ENCODE measurements around the gene BET1L.

BET1L gene

GRCh38 chr11:210803-211180 lies 3.6 kb upstream of the BET1L start:
- no peak for DNase-seq (ENCODE audit: low read depth in 2 of 2, low spot score in 1 of 2)

GRCh38 chr11:210122-210802 lies 3.1 kb upstream of the BET1L start:
- no peak for DNase-seq (ENCODE audit: low read depth in 2 of 2, low spot score in 1 of 2)

- no peak for DNase-seq (ENCODE audit: low read depth in 2 of 2, low spot score in 1 of 2)
Measured at GRCh38 chr11:209275-210121, 2.3 kb upstream of the BET1L start.

GRCh38 chr11:208917-209260 lies 1.7 kb upstream of the BET1L start:
- DNase-seq (ENCODE audit: low read depth in 2 of 2, low spot score in 1 of 2), result no peak

- peak; percentile 52 to 71 for DNase-seq (ENCODE audit: low read depth in 2 of 2, low spot score in 1 of 2)
Measured at GRCh38 chr11:208181-208916, 1.1 kb upstream of the BET1L start.

GRCh38 chr11:207863-208180 lies 623 bp upstream of the BET1L start:
- no peak for DNase-seq (ENCODE audit: low read depth in 2 of 2, low spot score in 1 of 2)

- no peak for DNase-seq (ENCODE audit: low read depth in 2 of 2, low spot score in 1 of 2)
Measured at GRCh38 chr11:206526-207207, 532 bp downstream of the BET1L start.

GRCh38 chr11:206002-206384 lies 1.2 kb downstream of the BET1L start:
- DNase-seq (ENCODE audit: low read depth in 2 of 2, low spot score in 1 of 2), result no peak

GRCh38 chr11:205221-206001 lies 1.8 kb downstream of the BET1L start:
- no peak for DNase-seq (ENCODE audit: low read depth in 2 of 2, low spot score in 1 of 2)

GRCh38 chr11:204587-205109 lies 2.6 kb downstream of the BET1L start:
- DNase-seq (ENCODE audit: low read depth in 2 of 2, low spot score in 1 of 2), result no peak

GRCh38 chr11:203945-204586 lies 3.1 kb downstream of the BET1L start:
- DNase-seq (ENCODE audit: low read depth in 2 of 2, low spot score in 1 of 2), result no peak

GRCh38 chr11:203056-203944 lies 3.9 kb downstream of the BET1L start:
- no peak for DNase-seq (ENCODE audit: low read depth in 2 of 2, low spot score in 1 of 2)

GRCh38 chr11:202490-202889 lies 4.7 kb downstream of the BET1L start:
- no peak for DNase-seq (ENCODE audit: low read depth in 2 of 2, low spot score in 1 of 2)

GRCh38 chr11:201966-202365 lies 5.2 kb downstream of the BET1L start:
- DNase-seq (ENCODE audit: low read depth in 2 of 2, low spot score in 1 of 2), result no peak

- no peak for DNase-seq (ENCODE audit: low read depth in 2 of 2, low spot score in 1 of 2)
Measured at GRCh38 chr11:200224-201003, 6.8 kb downstream of the BET1L start.

GRCh38 chr11:199782-200181 lies 7.4 kb downstream of the BET1L start:
- no peak for DNase-seq (ENCODE audit: low read depth in 2 of 2, low spot score in 1 of 2)

- DNase-seq (ENCODE audit: low read depth in 2 of 2, low spot score in 1 of 2), result no peak
Measured at GRCh38 chr11:199004-199581, 8.1 kb downstream of the BET1L start.

GRCh38 chr11:198236-198806 lies 8.9 kb downstream of the BET1L start:
- no peak for DNase-seq (ENCODE audit: low read depth in 2 of 2, low spot score in 1 of 2)

All from stimulated activated CD8-positive, alpha-beta memory T cell treated with anti-CD3 and anti-CD28 coated beads, Interleukin-4, amount 100 ng/mL, for 1 hour (primary cell).